Activated naive CD4-positive, alpha-beta T cell treated with anti-CD3 and anti-CD28 coated beads, Interleukin-2, amount 50 U/mL, for 72 hours (primary cell): ENCODE results near the gene SIK3. TPM values are rescaled to one million over a fixed set of nuclear protein-coding genes. Genes with fewer than 3 reads are reported as not detected.

Experiments used
- ATAC-seq, 2 donors: fragments of 150-1000 bp; cut with Tn5 transposase; 2 replicates each; pipeline ENCODE4 v1.10.0; 2021; ENCODE audit warnings: mild to moderate bottlenecking in 2 of 2, moderate library complexity in 2 of 2
- DNase-seq, 2 donors: peaks; one replicate each; pipeline ENCODE4 v3.0.0; 2021 to 2022; ENCODE audit warnings: low spot score in 2 of 2
- H3K27ac Mint-ChIP-seq, 2 donors: one replicate each; pipeline ENCODE4 v1.8.0; 2022; ENCODE audit warnings: mild to moderate bottlenecking in 2 of 2, mixed read lengths in 2 of 2
- H3K36me3 Mint-ChIP-seq, 2 donors: one replicate each; pipeline ENCODE4 v1.8.0; 2022; ENCODE audit warnings: mixed read lengths in 2 of 2
- H3K9me3 Mint-ChIP-seq, 2 donors: one replicate each; pipeline ENCODE4 v1.8.0; 2022; ENCODE audit warnings: mixed read lengths in 2 of 2
- total RNA-seq, 2 donors: library from RNA; stranded (reverse); gene quantifications; one replicate each; pipeline ENCODE4 v1.2.3, GENCODE V29; 2022

Gene SIK3
- total RNA-seq, 2 donors from 2014 or later, result 14.6 to 39.5 TPM

- ATAC-seq (no peak), DNase-seq (no peak)
- Mint-ChIP-seq H3K9me3 (peaks cover 0 to 6% of the 10 kb centered on the region in 2 donors), H3K27ac (peak overlapping the region; percentile 44 to 69), H3K36me3 (peaks cover 0 to 17% of the 10 kb centered on the region in 2 donors)
These were observed 169.4 kb downstream of the SIK3 start for GRCh38 chr11:116928845-116929244.

DNA sequence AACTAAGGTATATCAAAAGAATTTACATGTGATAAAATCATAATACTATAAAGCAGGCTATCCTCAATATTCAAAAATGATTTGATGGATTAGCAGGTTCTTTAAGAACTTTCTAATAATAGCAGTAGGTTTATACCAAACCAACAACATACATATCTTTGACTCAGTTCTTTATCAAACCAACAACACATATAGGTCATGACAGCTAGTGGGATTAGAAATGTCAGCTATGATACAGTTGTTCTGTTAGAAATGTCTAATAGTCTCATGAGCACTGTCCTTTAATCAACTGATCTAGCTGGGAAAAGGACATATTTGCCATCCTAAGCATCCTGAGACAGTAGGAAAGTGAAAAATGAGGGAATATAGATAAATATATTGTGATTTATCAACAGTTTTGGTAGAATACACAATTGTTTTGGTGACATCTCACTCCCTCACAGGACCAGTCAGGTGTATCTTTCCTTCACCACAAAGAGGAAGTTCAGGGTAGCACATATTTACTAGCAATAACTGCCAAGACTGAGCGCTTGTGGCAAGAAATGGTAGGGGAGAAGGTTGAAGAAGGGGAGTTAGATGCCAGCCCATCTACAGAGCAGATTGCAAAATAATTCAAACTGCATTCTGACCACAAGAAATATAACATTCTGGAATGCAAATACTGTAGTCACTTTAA lies 170.0 kb downstream of the SIK3 start:
- peak overlapping the region; percentile 44 to 69 for H3K27ac Mint-ChIP-seq
- no peak for DNase-seq
- H3K9me3 Mint-ChIP-seq, result no peaks in the 10 kb centered on the region
- no peak for ATAC-seq
- peaks cover 0 to 17% of the 10 kb centered on the region in 2 donors for H3K36me3 Mint-ChIP-seq

- ATAC-seq (peak in 1 of 2 donors; percentile 33), DNase-seq (peak in 1 of 2 donors; percentile 57)
- H3K36me3 Mint-ChIP-seq, result peaks cover 0 to 19% of the 10 kb centered on the region in 2 donors
- peak overlapping the region; percentile 69 to 79 for H3K27ac Mint-ChIP-seq
- H3K9me3 Mint-ChIP-seq, result no peaks in the 10 kb centered on the region
These were observed 170.9 kb downstream of the SIK3 start for GRCh38 chr11:116927163-116927974.

DNA sequence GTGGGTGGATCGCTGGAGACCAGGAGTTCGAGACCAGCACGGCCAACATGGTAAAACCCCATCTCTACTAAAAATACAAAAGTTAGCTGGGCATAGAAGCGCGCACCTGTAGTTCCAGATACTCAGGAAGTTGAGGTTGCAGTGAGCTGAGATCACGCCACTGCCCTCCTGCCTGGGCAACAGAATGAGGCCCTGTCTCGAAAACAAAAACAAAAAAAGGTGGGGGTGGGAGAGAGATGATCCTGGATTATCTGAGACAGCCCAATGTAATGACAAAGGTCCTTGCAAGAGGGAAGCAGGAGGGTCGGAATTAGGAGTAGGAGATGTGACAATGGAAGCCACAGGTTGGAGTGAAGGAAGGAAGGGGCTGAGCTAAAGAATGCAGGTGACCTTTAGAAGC lies 173.2 kb downstream of the SIK3 start:
- DNase-seq, result no peak
- Mint-ChIP-seq H3K36me3 (peaks cover 5 to 19% of the 10 kb centered on the region in 2 donors), H3K9me3 (no peaks in the 10 kb centered on the region), H3K27ac (peak overlapping the region; percentile 51 to 83)
- peak in 1 of 2 donors; percentile 43 for ATAC-seq

- peaks cover 5 to 10% of the 10 kb centered on the region in 2 donors for H3K36me3 Mint-ChIP-seq
- ATAC-seq (no peak), DNase-seq (no peak)
- H3K27ac Mint-ChIP-seq, result no peak overlapping the region
- H3K9me3 Mint-ChIP-seq, result no peaks in the 10 kb centered on the region
These were observed 179.1 kb downstream of the SIK3 start for GRCh38 chr11:116918925-116919655.

DNA sequence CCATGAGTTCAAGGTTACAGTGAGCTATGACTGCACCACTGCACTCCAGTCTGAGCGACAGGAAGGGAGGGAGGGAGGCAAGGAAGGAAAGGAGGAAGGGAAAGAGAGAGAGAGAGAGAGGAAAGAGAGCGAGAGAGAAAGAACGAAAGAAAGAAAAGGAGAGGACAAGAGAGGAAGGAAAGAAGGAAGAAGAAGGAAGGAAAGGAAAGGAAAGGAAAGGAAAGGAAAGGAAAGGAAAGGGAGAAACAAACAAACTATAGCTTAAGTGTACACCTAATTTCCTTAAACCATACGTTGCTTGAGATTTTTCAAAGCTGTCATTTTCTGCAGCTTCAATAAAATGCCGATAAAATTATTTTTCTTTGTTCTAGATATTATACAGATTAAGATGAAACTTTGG lies 180.6 kb downstream of the SIK3 start:
- DNase-seq, result no peak
- ATAC-seq, result no peak
- peaks cover 0 to 5% of the 10 kb centered on the region in 2 donors for H3K36me3 Mint-ChIP-seq
- H3K9me3 Mint-ChIP-seq, result no peaks in the 10 kb centered on the region
- H3K27ac Mint-ChIP-seq, result no peak overlapping the region

- Mint-ChIP-seq H3K27ac (no peak overlapping the region), H3K9me3 (no peaks in the 10 kb centered on the region), H3K36me3 (peaks cover 0 to 5% of the 10 kb centered on the region in 2 donors)
- DNase-seq (no peak), ATAC-seq (no peak)
These were observed 181.3 kb downstream of the SIK3 start for GRCh38 chr11:116916886-116917285.

GRCh38 chr11:116916052-116916451 lies 182.2 kb downstream of the SIK3 start:
- H3K36me3 Mint-ChIP-seq, result peaks cover 0 to 5% of the 10 kb centered on the region in 2 donors
- H3K27ac Mint-ChIP-seq, result no peak overlapping the region
- ATAC-seq (no peak), DNase-seq (no peak)
- no peaks in the 10 kb centered on the region for H3K9me3 Mint-ChIP-seq

GRCh38 chr11:116913000-116913399 lies 185.2 kb downstream of the SIK3 start:
- ATAC-seq (no peak), DNase-seq (no peak)
- H3K27ac Mint-ChIP-seq, result no peak overlapping the region
- H3K9me3 Mint-ChIP-seq, result no peaks in the 10 kb centered on the region
- H3K36me3 Mint-ChIP-seq, result peaks cover 0 to 6% of the 10 kb centered on the region in 2 donors

GRCh38 chr11:116911976-116912734 lies 186.1 kb downstream of the SIK3 start:
- peaks cover 0 to 6% of the 10 kb centered on the region in 2 donors for H3K36me3 Mint-ChIP-seq
- no peak for DNase-seq
- ATAC-seq, result no peak
- no peaks in the 10 kb centered on the region for H3K9me3 Mint-ChIP-seq
- H3K27ac Mint-ChIP-seq, result no peak overlapping the region

DNA sequence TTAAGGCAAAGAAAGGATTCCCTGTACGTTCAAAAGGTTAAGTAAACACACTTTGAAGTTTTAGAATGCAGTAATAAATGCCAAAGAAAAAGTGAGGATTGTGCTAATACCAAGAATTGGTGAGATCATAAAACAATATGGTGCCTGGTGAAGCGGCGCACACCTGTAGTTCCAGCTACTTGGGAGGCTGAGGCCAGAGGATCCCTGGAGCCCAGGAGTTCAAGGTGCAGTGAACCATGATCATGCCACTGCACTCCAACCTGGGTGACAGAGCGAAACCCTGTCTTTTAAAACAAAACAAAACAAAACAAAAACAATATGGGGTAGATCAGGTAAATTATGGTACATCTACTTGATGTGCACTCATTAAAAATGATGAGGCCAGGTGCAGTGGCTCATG lies 187.4 kb downstream of the SIK3 start:
- DNase-seq (no peak), ATAC-seq (no peak)
- Mint-ChIP-seq H3K27ac (no peak overlapping the region), H3K36me3 (peaks cover 0 to 6% of the 10 kb centered on the region in 2 donors), H3K9me3 (no peaks in the 10 kb centered on the region)

DNA sequence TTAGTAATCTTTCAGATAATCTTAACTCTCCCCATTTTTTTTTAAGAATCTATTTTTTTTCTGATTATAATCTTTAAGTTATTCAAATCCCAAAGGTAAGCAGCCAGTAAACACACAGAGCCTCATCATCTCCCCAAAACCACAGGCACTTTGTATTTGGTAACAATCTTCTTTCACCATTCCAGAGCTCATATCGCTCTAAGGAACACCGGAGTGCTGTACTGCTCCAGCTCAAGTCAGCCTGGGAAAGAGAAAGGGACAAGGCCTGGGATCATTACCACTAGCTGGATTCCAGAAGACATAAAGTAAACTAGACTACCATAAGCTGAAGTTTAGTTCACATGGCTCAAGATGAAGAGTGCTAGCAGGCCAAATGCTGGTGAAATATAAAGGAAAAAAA lies 187.8 kb downstream of the SIK3 start:
- peak overlapping the region in 1 of 2 donors; percentile 70 for H3K27ac Mint-ChIP-seq
- peaks cover 0 to 6% of the 10 kb centered on the region in 2 donors for H3K36me3 Mint-ChIP-seq
- DNase-seq (no peak), ATAC-seq (no peak)
- no peaks in the 10 kb centered on the region for H3K9me3 Mint-ChIP-seq

DNA sequence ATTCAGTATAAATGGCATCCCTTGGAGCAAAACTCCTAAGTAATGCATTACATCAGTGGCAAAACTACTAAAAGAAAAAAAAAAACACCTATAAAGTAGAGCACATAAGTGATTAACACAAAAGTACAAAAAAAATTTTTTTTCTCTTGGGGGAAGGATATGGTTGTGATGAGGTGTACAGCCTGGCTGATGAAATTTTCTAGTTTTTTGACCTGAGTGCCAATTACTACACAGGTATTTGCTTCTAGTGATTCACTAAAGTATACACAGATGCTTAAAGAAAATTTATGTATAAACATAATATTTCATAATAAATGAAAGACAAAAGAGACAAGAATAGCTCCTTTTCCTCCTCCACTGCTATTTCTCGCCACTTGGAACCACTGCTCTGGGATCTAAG lies 189.0 kb downstream of the SIK3 start:
- peaks cover 0 to 6% of the 10 kb centered on the region in 2 donors for H3K36me3 Mint-ChIP-seq
- DNase-seq (no peak), ATAC-seq (no peak)
- H3K27ac Mint-ChIP-seq, result no peak overlapping the region
- H3K9me3 Mint-ChIP-seq, result no peaks in the 10 kb centered on the region

DNA sequence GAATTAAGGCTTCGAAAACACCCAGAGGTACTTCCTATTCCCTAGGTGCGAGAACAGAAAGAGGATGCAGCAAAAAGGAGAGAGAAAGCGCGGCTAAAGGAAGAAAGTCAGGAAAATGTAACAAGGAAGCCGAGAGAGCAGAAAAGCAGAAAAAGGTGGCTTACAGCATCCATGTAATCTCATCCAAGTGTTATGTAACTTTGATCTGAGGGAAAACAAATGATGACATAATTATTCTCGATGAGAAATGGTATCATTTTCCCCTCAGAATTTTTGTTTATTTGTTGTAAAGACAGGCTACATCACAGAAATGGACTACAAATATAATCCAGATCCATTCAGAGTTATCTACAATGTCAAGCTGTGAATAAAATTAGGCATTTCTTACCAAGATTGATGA lies 191.7 kb downstream of the SIK3 start:
- peaks cover 0 to 3% of the 10 kb centered on the region in 2 donors for H3K9me3 Mint-ChIP-seq
- H3K27ac Mint-ChIP-seq, result peak overlapping the region in 1 of 2 donors; percentile 5
- DNase-seq (no peak), ATAC-seq (no peak)
- H3K36me3 Mint-ChIP-seq, result peaks cover 0 to 10% of the 10 kb centered on the region in 2 donors

DNA sequence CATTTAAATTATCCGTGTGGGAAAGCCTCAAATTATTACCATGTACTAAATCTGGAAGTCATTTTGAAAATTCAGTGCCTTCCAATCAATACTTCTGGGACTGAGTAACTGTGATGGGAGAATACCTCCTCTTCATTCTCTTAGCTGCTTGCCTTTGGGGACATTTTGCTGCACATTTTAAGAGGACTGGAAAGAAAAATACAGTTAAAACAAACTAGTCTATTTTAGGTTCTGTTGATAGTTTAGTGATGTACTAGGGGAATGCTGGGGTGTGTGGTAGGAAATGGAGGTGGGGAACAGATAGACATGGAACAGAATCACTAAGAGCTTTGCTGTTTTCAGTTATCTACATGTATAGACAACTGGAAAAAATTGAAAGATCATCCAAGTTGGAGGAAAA lies 195.1 kb downstream of the SIK3 start:
- DNase-seq (no peak), ATAC-seq (no peak)
- Mint-ChIP-seq H3K9me3 (peaks cover 8 to 15% of the 10 kb centered on the region in 2 donors), H3K27ac (peak overlapping the region in 1 of 2 donors; percentile 16), H3K36me3 (peaks cover 10 to 18% of the 10 kb centered on the region in 2 donors)

- H3K36me3 Mint-ChIP-seq, result peaks cover 10 to 18% of the 10 kb centered on the region in 2 donors
These were observed 196.1 kb downstream of the SIK3 start for GRCh38 chr11:116901964-116902688.

More at GRCh38 chr11:116901964-116902688, 196.1 kb downstream of the SIK3 start:
- DNase-seq (no peak), ATAC-seq (no peak)
- Mint-ChIP-seq H3K27ac (no peak overlapping the region), H3K9me3 (peaks cover 8 to 15% of the 10 kb centered on the region in 2 donors)
